ENCODE data around the gene LRRC4.

Gene LRRC4

DNA sequence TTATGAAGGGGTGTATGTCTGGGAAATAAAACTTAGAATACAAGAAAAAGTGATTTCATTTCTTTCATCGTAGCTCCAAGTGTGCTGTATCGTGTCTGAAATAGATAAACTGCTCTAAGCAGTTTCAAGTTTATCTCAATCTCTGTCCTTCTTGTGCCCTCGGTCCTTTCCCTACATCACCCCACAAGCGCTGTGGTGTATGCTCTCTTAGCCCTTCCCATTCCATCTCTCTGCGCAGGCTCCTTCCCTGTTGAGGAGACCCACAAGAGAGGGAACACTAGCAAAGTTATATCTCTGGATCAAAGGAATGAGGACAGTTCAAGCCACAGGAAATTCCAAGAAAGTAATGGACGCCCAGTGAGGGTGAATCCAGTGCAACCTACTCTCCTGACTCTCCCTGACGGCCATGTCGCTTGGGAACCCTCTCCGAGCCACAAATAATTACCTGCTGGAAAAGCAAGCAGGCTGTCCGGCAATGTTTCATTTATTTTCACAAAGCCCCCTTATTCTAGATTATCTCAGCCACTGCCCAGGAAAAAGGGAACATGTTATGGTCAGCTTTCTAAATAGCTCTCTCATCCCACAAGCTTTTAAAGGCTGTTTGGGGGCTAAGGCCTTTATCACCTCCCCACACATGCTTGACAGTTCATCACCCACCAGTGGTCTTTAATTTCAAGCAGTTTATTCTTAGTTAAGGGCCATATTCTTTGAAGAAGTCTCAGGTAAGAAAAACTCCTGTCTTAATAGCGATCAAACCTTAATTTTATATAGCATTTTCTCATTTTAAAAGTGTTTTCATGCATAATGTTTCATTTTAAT lies 34.8 kb downstream of the LRRC4 start:
- Histone ChIP-seq H3K9me3 (ENCODE audit: control insufficient read depth, insufficient read depth, low read depth, low read length) (no peaks in the 10 kb centered on the region), H3K4me1 (ENCODE audit: control insufficient read depth, insufficient read depth, low read length) (no peaks in the 10 kb centered on the region), H3K36me3 (ENCODE audit: control insufficient read depth in 2 of 2, insufficient read depth in 1 of 2, low read length in 2 of 2) (peaks cover 0 to 21% of the 10 kb centered on the region in 2 experiments; a peak in 1 of 3 replicates), H3K4me3 (ENCODE audit: low read depth, low read length) (no peak overlapping the region), H3K27ac (ENCODE audit: extremely low read depth, low read depth, low read length) (no peak overlapping the region)
- TF ChIP-seq PRDM1 (tag by site-specific recombination; IDR thresholded peaks at IDR 0.05) (0 out of 2 replicates have a peak, but pooled peaks have one; percentile 16), HOXA7 (CRISPR knock-in tag; IDR thresholded peaks at IDR 0.05; ENCODE audit: borderline replicate concordance) (no peak)
- ChIA-PET CTCF (no interaction called here), POLR2A (no interaction called here)

DNA sequence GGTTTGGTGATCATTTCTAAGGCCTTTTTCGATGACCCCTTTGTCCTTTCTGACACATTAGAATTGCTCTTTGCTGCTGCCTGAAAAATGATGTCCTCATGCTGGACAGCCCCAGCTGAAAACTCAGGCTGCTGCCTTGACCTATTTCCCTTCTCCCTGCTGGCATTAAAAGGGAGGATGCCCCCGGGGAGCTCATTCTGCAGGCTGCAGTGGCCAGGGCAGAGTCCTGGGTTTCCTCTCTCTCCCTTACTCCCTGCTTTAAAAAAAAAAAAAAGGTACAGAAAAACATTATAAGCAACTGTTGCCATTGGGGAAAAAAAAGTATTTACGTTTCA lies 35.4 kb downstream of the LRRC4 start:
- no peaks in the 10 kb centered on the region for H3K4me1 ChIP-seq (ENCODE audit: control insufficient read depth, insufficient read depth, low read length)
- H3K27ac ChIP-seq (ENCODE audit: extremely low read depth, low read depth, low read length): no peak overlapping the region
- POLR2A ChIA-PET: interaction anchor here (0.6 kb wide), 1 partner anchor 150 kb away, joined by 7 read pairs; no protein-coding TSS in a partner anchor
- H3K4me3 ChIP-seq (ENCODE audit: low read depth, low read length): no peak overlapping the region
- no peaks in the 10 kb centered on the region for H3K9me3 ChIP-seq (ENCODE audit: control insufficient read depth, insufficient read depth, low read depth, low read length)
- peaks cover 0 to 23% of the 10 kb centered on the region in 2 experiments; a peak in 1 of 3 replicates for H3K36me3 ChIP-seq (ENCODE audit: control insufficient read depth in 2 of 2, insufficient read depth in 1 of 2, low read length in 2 of 2)
- CTCF ChIA-PET: interaction anchor here (0.6 kb wide), 1 partner anchor 10 kb away, joined by 3 read pairs; no protein-coding TSS in a partner anchor
- TF ChIP-seq ZNF629 (tag by site-specific recombination; IDR thresholded peaks at IDR 0.05) (no peak), ZNF146 (tag by site-specific recombination; IDR thresholded peaks at IDR 0.05) (no peak), ZNF621 (tag by site-specific recombination; IDR thresholded peaks at IDR 0.05) (no peak), ZNF302 (tag by site-specific recombination; IDR thresholded peaks at IDR 0.05; ENCODE audit: low read depth) (no peak)
- TF ChIP-seq, protein P1, sequence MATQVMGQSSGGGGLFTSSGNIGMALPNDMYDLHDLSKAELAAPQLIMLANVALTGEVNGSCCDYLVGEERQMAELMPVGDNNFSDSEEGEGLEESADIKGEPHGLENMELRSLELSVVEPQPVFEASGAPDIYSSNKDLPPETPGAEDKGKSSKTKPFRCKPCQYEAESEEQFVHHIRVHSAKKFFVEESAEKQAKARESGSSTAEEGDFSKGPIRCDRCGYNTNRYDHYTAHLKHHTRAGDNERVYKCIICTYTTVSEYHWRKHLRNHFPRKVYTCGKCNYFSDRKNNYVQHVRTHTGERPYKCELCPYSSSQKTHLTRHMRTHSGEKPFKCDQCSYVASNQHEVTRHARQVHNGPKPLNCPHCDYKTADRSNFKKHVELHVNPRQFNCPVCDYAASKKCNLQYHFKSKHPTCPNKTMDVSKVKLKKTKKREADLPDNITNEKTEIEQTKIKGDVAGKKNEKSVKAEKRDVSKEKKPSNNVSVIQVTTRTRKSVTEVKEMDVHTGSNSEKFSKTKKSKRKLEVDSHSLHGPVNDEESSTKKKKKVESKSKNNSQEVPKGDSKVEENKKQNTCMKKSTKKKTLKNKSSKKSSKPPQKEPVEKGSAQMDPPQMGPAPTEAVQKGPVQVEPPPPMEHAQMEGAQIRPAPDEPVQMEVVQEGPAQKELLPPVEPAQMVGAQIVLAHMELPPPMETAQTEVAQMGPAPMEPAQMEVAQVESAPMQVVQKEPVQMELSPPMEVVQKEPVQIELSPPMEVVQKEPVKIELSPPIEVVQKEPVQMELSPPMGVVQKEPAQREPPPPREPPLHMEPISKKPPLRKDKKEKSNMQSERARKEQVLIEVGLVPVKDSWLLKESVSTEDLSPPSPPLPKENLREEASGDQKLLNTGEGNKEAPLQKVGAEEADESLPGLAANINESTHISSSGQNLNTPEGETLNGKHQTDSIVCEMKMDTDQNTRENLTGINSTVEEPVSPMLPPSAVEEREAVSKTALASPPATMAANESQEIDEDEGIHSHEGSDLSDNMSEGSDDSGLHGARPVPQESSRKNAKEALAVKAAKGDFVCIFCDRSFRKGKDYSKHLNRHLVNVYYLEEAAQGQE (tag by site-specific recombination; IDR thresholded peaks at IDR 0.05): peak; percentile 47; the same call in 1 of the 2 replicates
- TF ChIP-seq, protein P2, sequence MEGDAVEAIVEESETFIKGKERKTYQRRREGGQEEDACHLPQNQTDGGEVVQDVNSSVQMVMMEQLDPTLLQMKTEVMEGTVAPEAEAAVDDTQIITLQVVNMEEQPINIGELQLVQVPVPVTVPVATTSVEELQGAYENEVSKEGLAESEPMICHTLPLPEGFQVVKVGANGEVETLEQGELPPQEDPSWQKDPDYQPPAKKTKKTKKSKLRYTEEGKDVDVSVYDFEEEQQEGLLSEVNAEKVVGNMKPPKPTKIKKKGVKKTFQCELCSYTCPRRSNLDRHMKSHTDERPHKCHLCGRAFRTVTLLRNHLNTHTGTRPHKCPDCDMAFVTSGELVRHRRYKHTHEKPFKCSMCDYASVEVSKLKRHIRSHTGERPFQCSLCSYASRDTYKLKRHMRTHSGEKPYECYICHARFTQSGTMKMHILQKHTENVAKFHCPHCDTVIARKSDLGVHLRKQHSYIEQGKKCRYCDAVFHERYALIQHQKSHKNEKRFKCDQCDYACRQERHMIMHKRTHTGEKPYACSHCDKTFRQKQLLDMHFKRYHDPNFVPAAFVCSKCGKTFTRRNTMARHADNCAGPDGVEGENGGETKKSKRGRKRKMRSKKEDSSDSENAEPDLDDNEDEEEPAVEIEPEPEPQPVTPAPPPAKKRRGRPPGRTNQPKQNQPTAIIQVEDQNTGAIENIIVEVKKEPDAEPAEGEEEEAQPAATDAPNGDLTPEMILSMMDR (tag by site-specific recombination; IDR thresholded peaks at IDR 0.05): no peak
- TF ChIP-seq, protein P3, sequence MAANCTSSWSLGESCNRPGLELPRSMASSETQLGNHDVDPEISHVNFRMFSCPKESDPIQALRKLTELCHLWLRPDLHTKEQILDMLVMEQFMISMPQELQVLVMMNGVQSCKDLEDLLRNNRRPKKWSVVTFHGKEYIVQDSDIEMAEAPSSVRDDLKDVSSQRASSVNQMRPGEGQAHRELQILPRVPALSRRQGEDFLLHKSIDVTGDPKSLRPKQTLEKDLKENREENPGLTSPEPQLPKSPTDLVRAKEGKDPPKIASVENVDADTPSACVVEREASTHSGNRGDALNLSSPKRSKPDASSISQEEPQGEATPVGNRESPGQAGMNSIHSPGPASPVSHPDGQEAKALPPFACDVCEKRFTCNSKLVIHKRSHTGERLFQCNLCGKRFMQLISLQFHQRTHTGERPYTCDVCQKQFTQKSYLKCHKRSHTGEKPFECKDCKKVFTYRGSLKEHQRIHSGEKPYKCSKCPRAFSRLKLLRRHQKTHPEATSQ (tag by site-specific recombination; IDR thresholded peaks at IDR 0.05): no peak

DNA sequence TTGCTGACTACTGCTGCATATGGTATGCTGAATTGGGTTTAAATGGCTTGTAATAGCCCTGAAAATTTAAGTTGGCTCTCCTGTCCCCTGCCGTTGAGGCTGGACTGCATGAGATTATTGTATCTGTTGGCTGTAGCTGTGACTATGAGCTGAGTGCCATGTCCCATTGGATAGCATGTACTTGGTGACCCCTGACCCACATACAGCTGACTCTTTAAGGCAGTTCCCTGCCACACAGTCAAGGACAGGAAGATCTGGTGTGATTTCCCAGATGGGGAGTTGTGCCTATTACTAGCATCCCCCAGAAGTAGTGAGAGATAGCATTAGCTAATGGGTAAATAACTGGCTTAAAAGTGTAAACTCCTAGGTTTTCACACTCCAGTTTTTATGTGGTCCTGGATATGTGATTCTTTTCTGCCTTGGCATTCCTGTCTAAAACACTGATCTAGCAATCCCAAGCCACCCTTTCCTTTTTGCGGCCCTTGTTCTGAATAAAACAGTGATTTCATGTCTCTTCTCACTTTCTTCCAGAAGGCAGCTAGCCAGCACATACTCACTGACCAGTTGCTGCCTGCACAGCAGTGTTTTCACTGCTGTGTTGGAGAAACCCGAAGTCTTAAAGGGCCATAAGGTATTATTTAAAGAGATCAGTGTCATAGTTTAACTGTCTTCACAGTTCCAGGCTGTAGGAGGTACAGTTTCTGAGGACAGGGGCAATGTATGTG lies 35.9 kb downstream of the LRRC4 start:
- Histone ChIP-seq H3K9me3 (ENCODE audit: control insufficient read depth, insufficient read depth, low read depth, low read length) (no peaks in the 10 kb centered on the region), H3K4me1 (ENCODE audit: control insufficient read depth, insufficient read depth, low read length) (no peaks in the 10 kb centered on the region), H3K27ac (ENCODE audit: extremely low read depth, low read depth, low read length) (no peak overlapping the region), H3K4me3 (ENCODE audit: low read depth, low read length) (no peak overlapping the region), H3K36me3 (ENCODE audit: control insufficient read depth in 2 of 2, insufficient read depth in 1 of 2, low read length in 2 of 2) (peaks cover 0 to 23% of the 10 kb centered on the region in 2 experiments; a peak in 1 of 3 replicates)
- ChIA-PET CTCF (interaction anchor here (0.6 kb wide), 1 partner anchor 10 kb away, joined by 3 read pairs; no protein-coding TSS in a partner anchor), POLR2A (interaction anchor here (0.6 kb wide), 1 partner anchor 151 kb away, joined by 7 read pairs; no protein-coding TSS in a partner anchor)
- TF ChIP-seq ZNF433 (tag by site-specific recombination; IDR thresholded peaks at IDR 0.05; ENCODE audit: low read depth): no peak
- TF ChIP-seq ZNF776 (tag by site-specific recombination; IDR thresholded peaks at IDR 0.05; ENCODE audit: borderline replicate concordance): no peak
- TF ChIP-seq ZNF585B (tag by site-specific recombination; IDR thresholded peaks at IDR 0.05): no peak
- no peak for TF ChIP-seq OSR2 (tag by site-specific recombination; IDR thresholded peaks at IDR 0.05)
- TF ChIP-seq, protein P4, sequence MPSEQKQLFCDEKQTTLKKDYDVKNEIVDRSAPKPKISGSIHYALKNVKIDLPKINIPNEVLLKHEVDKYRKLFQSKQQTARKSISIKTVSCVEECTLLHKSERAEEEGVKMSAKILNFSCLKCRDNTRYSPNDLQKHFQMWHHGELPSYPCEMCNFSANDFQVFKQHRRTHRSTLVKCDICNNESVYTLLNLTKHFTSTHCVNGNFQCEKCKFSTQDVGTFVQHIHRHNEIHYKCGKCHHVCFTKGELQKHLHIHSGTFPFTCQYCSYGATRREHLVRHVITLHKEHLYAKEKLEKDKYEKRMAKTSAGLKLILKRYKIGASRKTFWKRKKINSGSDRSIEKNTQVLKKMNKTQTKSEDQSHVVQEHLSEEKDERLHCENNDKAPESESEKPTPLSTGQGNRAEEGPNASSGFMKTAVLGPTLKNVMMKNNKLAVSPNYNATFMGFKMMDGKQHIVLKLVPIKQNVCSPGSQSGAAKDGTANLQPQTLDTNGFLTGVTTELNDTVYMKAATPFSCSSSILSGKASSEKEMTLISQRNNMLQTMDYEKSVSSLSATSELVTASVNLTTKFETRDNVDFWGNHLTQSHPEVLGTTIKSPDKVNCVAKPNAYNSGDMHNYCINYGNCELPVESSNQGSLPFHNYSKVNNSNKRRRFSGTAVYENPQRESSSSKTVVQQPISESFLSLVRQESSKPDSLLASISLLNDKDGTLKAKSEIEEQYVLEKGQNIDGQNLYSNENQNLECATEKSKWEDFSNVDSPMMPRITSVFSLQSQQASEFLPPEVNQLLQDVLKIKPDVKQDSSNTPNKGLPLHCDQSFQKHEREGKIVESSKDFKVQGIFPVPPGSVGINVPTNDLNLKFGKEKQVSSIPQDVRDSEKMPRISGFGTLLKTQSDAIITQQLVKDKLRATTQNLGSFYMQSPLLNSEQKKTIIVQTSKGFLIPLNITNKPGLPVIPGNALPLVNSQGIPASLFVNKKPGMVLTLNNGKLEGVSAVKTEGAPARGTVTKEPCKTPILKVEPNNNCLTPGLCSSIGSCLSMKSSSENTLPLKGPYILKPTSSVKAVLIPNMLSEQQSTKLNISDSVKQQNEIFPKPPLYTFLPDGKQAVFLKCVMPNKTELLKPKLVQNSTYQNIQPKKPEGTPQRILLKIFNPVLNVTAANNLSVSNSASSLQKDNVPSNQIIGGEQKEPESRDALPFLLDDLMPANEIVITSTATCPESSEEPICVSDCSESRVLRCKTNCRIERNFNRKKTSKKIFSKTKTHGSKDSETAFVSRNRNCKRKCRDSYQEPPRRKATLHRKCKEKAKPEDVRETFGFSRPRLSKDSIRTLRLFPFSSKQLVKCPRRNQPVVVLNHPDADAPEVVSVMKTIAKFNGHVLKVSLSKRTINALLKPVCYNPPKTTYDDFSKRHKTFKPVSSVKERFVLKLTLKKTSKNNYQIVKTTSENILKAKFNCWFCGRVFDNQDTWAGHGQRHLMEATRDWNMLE (tag by site-specific recombination; conservative IDR thresholded peaks at IDR 0.05; ENCODE audit: low read depth): no peak

Measured in HEK293 (cell line).